Kidney (tissue), 14 donors: ENCODE measurements around the gene CELF1. TPM values are rescaled to one million over a fixed set of nuclear protein-coding genes. Genes with fewer than 3 reads are reported as not detected.

ENCODE experiments used
- DNase-seq, 5 donors: peaks; one replicate each; pipeline ENCODE4 v3.0.0-alpha.2; 2013 to 2020
- FAIRE-seq: peaks from 2 replicates; lab custom pipeline; 2012; peaks lifted over from hg19 to GRCh38; lab: Jason Lieb, UNC
- H3K27ac ChIP-seq, 2 donors: one replicate each; pipeline ENCODE4 v1.7.0; 2013; ENCODE audit warnings: low read depth in 2 of 2, low read length in 2 of 2, inconsistent platforms in 1 of 2
- H3K27me3 ChIP-seq: one replicate; pipeline ENCODE4 v1.7.1; 2013; ENCODE audit warnings: low read length, inconsistent platforms; ENCODE audit not compliant: control insufficient read depth, insufficient read depth
- H3K36me3 ChIP-seq, 3 donors: one replicate each; pipeline versions ENCODE4 v1.7.0 to v1.7.1; 2013; ENCODE audit warnings: low read length in 3 of 3, control low read depth in 1 of 3, inconsistent platforms in 1 of 3; ENCODE audit not compliant: insufficient read depth in 3 of 3, control insufficient read depth in 2 of 3
- H3K4me1 ChIP-seq, 3 donors: one replicate each; pipeline versions ENCODE4 v1.7.0 to v1.7.1; 2013; ENCODE audit warnings: low read length in 3 of 3, inconsistent platforms in 1 of 3, low read depth in 1 of 3; ENCODE audit not compliant: control insufficient read depth in 2 of 3, insufficient read depth in 2 of 3
- H3K4me3 ChIP-seq, 3 donors: one replicate each; pipeline versions ENCODE4 v1.7.0 to v1.8.1; 2013; ENCODE audit warnings: low read length in 3 of 3, control low read depth in 1 of 3, inconsistent platforms in 1 of 3
- H3K9ac ChIP-seq, 3 donors: one replicate each; pipeline versions ENCODE4 v1.7.0 to v1.7.1; 2013; ENCODE audit warnings: low read length in 3 of 3, control low read depth in 1 of 3, inconsistent platforms in 1 of 3
- H3K9me3 ChIP-seq, 3 donors: one replicate each; pipeline versions ENCODE4 v1.7.0 to v1.7.1; 2013; ENCODE audit warnings: low read length in 3 of 3, control low read depth in 1 of 3, inconsistent platforms in 1 of 3; ENCODE audit not compliant: control insufficient read depth in 2 of 3, insufficient read depth in 1 of 3
- CTCF ChIP-seq: IDR thresholded peaks from 3 replicates; pipeline ENCODE4 v1.5.1; 2012; ENCODE audit warnings: mild to moderate bottlenecking, moderate library complexity, borderline replicate concordance; ENCODE audit not compliant: insufficient read depth; ENCODE audit errors: extremely low read depth
- intact Hi-C: fragments of 100-400 bp; cut with DNase I; formaldehyde crosslinking; loops from one replicate; pipeline ENCODE4 v1.11.1; 2022
- polyA plus RNA-seq: library from polyadenylated mRNA; stranded (reverse); fragments of 350-450 nt; fragmentation: Illumina TruSeq; extraction: RNeasy Lipid Tissue Mini Kit (QIAGEN cat#74804); gene quantifications from one replicate; pipeline ENCODE4 v1.2.3, GENCODE V29; 2014; ENCODE audit warnings: low read depth, low replicate concordance; ENCODE audit not compliant: insufficient read depth
- total RNA-seq: library from RNA; stranded (reverse); fragmentation: NEBNext Ultra II Directional; extraction: Animal tissue kit (Norgen Biotek cat#: 25700); gene quantifications from one replicate; pipeline ENCODE4 v1.2.1, GENCODE V29; 2021
- donor health status: control.
- donor health status: control.
- donor health status: control.
- donor health status: control.
- donor health status: control.
- donor health status: DM: yes; HTN: yes; CAD: no.
- donor health status: Normal renal cell carcinoma (clear cell type).

CELF1 gene
- total and polyA plus RNA-seq, 2 donors from 2014 or later: 30.8 to 115 TPM

DNA sequence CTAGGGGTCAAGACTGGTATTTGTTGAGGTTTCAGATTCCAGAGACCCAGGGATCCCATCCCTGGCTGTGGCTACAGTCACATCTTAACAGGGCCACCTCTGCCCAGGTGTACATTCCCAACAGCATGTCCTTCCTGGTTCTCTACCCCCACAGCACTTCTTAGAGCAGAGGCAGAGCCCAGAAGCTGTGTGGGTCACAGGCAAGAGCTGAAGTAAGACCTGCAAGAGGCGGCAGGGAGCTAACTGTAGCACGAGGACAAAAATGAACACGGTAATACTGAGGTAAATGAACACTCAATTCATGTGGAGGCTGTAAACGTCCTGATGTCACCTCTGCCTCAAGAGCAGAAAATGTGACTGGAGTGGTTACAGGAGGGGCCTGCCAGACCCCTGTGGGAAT is 82.3 kb downstream of the CELF1 start:
- no peak overlapping the region for H3K9ac ChIP-seq
- H3K36me3 ChIP-seq: peaks cover 5 to 53% (median 38%) of the 10 kb centered on the region in 3 donors
- no peaks in the 10 kb centered on the region for H3K9me3 ChIP-seq
- TF ChIP-seq CTCF: no peak
- DNase-seq (no peak), FAIRE-seq (no peak)
- no peak overlapping the region for H3K4me3 ChIP-seq
- no peaks in the 10 kb centered on the region for H3K27me3 ChIP-seq
- intact Hi-C loops: no loop called here
- H3K4me1 ChIP-seq: no peaks in the 10 kb centered on the region
- H3K27ac ChIP-seq: no peak overlapping the region

GRCh38 chr11:47469361-47470179 is 83.4 kb downstream of the CELF1 start:
- DNase-seq: peak in 1 of 5 donors; percentile 24
- Histone ChIP-seq H3K4me3 (no peak overlapping the region), H3K27ac (no peak overlapping the region), H3K27me3 (no peaks in the 10 kb centered on the region), H3K36me3 (peaks cover 5 to 51% (median 28%) of the 10 kb centered on the region in 3 donors), H3K4me1 (no peaks in the 10 kb centered on the region), H3K9me3 (no peaks in the 10 kb centered on the region), H3K9ac (no peak overlapping the region)
- FAIRE-seq: no peak
- intact Hi-C loops: no loop called here
- no peak for TF ChIP-seq CTCF

DNA sequence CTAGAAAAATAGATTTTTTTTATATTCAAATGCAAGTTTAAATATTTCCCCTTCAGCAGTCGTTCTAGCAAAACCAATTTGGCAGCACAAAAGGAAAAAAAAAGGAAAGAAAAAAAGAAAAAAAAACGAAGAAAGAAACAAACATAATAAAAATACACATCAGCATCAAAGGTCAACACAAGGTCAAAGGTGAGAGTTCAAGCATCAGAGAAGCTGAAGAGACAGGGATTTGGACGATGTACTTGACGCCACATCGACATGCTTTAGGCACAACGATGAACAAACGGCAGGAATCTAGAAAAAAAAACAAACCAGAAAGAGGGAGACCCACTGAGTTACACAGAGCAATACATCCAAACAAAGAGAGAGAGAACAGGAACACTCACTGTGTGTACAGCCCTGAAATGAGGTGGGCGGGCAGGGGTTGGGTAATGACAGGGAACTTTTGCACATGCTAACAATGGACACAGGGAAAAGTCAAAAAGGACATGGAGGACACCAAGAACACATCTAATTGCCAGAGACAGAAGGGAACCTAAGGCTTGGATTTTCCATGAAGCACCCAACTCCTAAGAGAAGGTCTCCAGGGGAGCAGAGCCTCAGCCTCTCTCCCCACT is 84.2 kb downstream of the CELF1 start:
- no peak for TF ChIP-seq CTCF
- intact Hi-C loops: no loop called here
- Histone ChIP-seq H3K27me3 (no peaks in the 10 kb centered on the region), H3K27ac (no peak overlapping the region), H3K9me3 (no peaks in the 10 kb centered on the region), H3K4me1 (no peaks in the 10 kb centered on the region), H3K36me3 (peaks cover 2 to 45% (median 25%) of the 10 kb centered on the region in 3 donors), H3K9ac (no peak overlapping the region), H3K4me3 (no peak overlapping the region)
- DNase-seq: peak in 2 of 5 donors; percentile 16 to 28
- no peak for FAIRE-seq
